Stimulated activated CD4-positive, alpha-beta T cell treated with anti-CD3 and anti-CD28 coated beads, TNF-alpha, amount 100 ng/mL, for 24 hours (primary cell): ENCODE measurements around the gene ASB2.

Source experiments
- DNase-seq, 3 experiments: peaks; one replicate each; pipeline ENCODE4 v3.0.0-alpha.2; 2020; ENCODE audit warnings: low read depth in 3 of 3

Gene ASB2

GRCh38 chr14:93929048-93929535 lies 47.3 kb downstream of the ASB2 start:
- no peak for DNase-seq

GRCh38 chr14:93928184-93929047 lies 48.0 kb downstream of the ASB2 start:
- DNase-seq, result no peak

GRCh38 chr14:93927800-93928145 lies 48.6 kb downstream of the ASB2 start:
- DNase-seq, result no peak

- DNase-seq, result no peak
Measured at GRCh38 chr14:93926873-93927799, 49.2 kb downstream of the ASB2 start, which contains the start of gene FAM181A. Gene FAM181A (plus strand): TSS chr14:93927344. CDS start chr14:93928286, 942 bp downstream.

GRCh38 chr14:93926245-93926872 lies 50.0 kb downstream of the ASB2 start:
- DNase-seq, result no peak

GRCh38 chr14:93925374-93925895 lies 50.9 kb downstream of the ASB2 start:
- no peak for DNase-seq

GRCh38 chr14:93924592-93925355 lies 51.6 kb downstream of the ASB2 start:
- DNase-seq, result no peak

- no peak for DNase-seq
Measured at GRCh38 chr14:93923626-93924025, 52.7 kb downstream of the ASB2 start.

GRCh38 chr14:93921001-93921806 lies 55.2 kb downstream of the ASB2 start:
- DNase-seq, result no peak

- DNase-seq, result no peak
Measured at GRCh38 chr14:93917141-93917540, 59.2 kb downstream of the ASB2 start.

GRCh38 chr14:93916498-93916897 lies 59.9 kb downstream of the ASB2 start:
- no peak for DNase-seq

GRCh38 chr14:93915800-93916199 lies 60.6 kb downstream of the ASB2 start:
- DNase-seq, result no peak

GRCh38 chr14:93915070-93915705 lies 61.2 kb downstream of the ASB2 start:
- DNase-seq, result no peak

- no peak for DNase-seq
Measured at GRCh38 chr14:93914278-93914677, 62.1 kb downstream of the ASB2 start.

- DNase-seq, result no peak
Measured at GRCh38 chr14:93912782-93913181, 63.6 kb downstream of the ASB2 start.

- no peak for DNase-seq
Measured at GRCh38 chr14:93911975-93912615, 64.3 kb downstream of the ASB2 start.

- DNase-seq, result no peak
Measured at GRCh38 chr14:93909429-93910128, 66.8 kb downstream of the ASB2 start.
